AG09319 (cell line): ENCODE results near the gene CDH4.
"Not testable (repeated sequence)": the region's sequence is repeated elsewhere in the genome, so short reads cannot be mapped to it uniquely, and the experiment has no call there.

Experiments used
- DNase-seq: peaks from one replicate; pipeline ENCODE4 v3.0.0-alpha.2; 2010; ENCODE audit warnings: low read depth; ENCODE audit errors: extremely low read depth
- CTCF ChIP-seq: IDR thresholded peaks from 2 replicates; pipeline ENCODE4 v1.5.1; 2011; ENCODE audit warnings: low read depth, mild to moderate bottlenecking, inconsistent platforms, low read length, moderate library complexity

The CDH4 gene

DNA sequence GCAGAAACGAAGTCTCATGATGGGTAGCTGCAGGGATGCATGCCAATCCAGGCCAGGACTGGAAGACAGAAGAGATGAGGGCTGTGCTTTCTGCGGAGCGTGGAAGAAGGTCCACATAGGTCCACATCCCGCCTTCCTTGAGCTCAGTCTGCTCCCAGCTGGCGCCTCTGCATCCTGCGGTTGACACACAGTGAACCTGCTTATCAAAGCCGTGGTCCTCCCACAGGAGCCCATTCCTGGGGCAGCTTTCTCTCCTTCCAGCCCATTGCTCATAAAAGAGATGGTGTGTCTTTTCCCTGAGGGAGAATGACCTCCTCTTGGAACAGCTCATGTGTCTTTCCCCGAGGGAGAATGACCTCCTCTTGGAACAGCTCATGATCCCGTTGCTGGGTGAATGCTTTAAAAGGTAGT, 225.4 kb downstream of the CDH4 start:
- DNase-seq: no peak
- no peak for TF ChIP-seq CTCF

DNA sequence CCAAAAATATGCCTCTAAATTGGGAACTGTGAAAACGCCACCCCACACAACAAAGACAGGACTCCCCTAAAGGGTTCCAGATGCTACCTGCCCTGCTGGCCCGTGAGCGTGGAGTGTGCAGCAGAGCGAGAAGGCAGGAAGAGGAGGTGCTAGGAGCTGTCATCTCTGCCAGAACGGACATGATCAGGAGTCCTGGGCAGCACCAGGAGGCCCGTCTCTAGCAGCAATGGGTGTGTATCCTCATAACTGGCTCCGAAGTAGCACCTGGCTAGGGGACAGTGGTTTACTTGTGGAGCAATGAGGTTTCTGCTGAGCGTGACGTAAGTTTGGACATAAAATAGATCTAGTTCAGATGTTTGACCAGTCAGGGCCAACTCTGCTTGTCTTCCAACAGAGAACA, 226.0 kb downstream of the CDH4 start:
- no peak for DNase-seq
- no peak for TF ChIP-seq CTCF

- no peak for DNase-seq
- no peak for TF ChIP-seq CTCF
Measured at GRCh38 chr20:61478611-61479305, 226.7 kb downstream of the CDH4 start.

GRCh38 chr20:61479433-61479832, 227.4 kb downstream of the CDH4 start:
- not testable (repeated sequence) for DNase-seq

- TF ChIP-seq CTCF: no peak; the same call in 1 of the 2 replicates
- DNase-seq: no peak
Measured at GRCh38 chr20:61480158-61480825, 228.2 kb downstream of the CDH4 start.

- no peak for DNase-seq
Measured at GRCh38 chr20:61482056-61482887, 230.2 kb downstream of the CDH4 start.

GRCh38 chr20:61482901-61483300, 230.8 kb downstream of the CDH4 start:
- no peak for DNase-seq
- no peak for TF ChIP-seq CTCF

More at GRCh38 chr20:61482056-61482887, 230.2 kb downstream of the CDH4 start:
- no peak for TF ChIP-seq CTCF
